Fibroblast of lung (primary cell): ENCODE measurements around the gene SLAIN2.

ENCODE experiments used
- CTCF ChIP-seq, 2 donors: IDR thresholded peaks in 1 of 2; conservative IDR thresholded peaks in 1 of 2; 1 replicate in 1 of 2; 2 replicates in 1 of 2; pipeline ENCODE4 v1.5.1; 2011 to 2012; ENCODE audit warnings: low read length in 2 of 2, control low read depth in 1 of 2, inconsistent platforms in 1 of 2, low read depth in 1 of 2, mild to moderate bottlenecking in 1 of 2
- EZH2 ChIP-seq: IDR thresholded peaks from 2 replicates; pipeline ENCODE4 v1.5.1; 2012; ENCODE audit warnings: low read length, control low read depth, mild to moderate bottlenecking; ENCODE audit errors: missing control alignments

GRCh38 chr4:48454591-48454990 is 113.3 kb downstream of the SLAIN2 start:
- TF ChIP-seq CTCF (conservative IDR thresholded peaks at IDR 0.05 in 1 of 2, IDR thresholded peaks at IDR 0.05 in 1 of 2; ENCODE audit: low read depth in 1 of 2, low read length in 2 of 2) (no peak), EZH2 (no peak)
